ENCODE data around the gene NR3C1. TPM values are rescaled to one million over a fixed set of nuclear protein-coding genes. Genes with fewer than 3 reads are reported as not detected.
A peak's percentile ranks its signal among the peaks of the same experiment; 100 is the strongest.

The NR3C1 gene
- total and polyA plus RNA-seq, 2 of the 4 experiments (the other 2 are of a cell fraction): 13.7 to 77.4 TPM

- Histone ChIP-seq H3K56ac (ENCODE audit: extremely low read depth, insufficient read depth, low read length) (no peak overlapping the region), H3K4me1 (ENCODE audit: control insufficient read depth, insufficient read depth, low read length) (peaks cover 8% of the 10 kb centered on the region), H2AK5ac (ENCODE audit: low read depth, low read length) (no peak overlapping the region), H2AFZ (replicated peaks; ENCODE audit: low read length, poor library complexity) (no peak overlapping the region), H3K4me2 (ENCODE audit: low read depth, low read length) (peak overlapping the region; percentile 29; the same call in 1 of the 2 replicates), H3K27ac (ENCODE audit: insufficient read depth, low read length) (no peak overlapping the region), H4K91ac (ENCODE audit: insufficient read depth, low read depth, low read length) (no peak overlapping the region), H3K4ac (ENCODE audit: low read depth, low read length) (no peak overlapping the region), H2AK9ac (replicated peaks; ENCODE audit: low read depth, low read length, poor library complexity) (no peak overlapping the region), H3K9me1 (ENCODE audit: insufficient read depth, low read length) (peaks cover 15% of the 10 kb centered on the region), H3K36me3 (ENCODE audit: control insufficient read depth, insufficient read depth, low read length) (no peaks in the 10 kb centered on the region; the same call in none of the 2 replicates), H2BK120ac (ENCODE audit: low read depth, low read length) (no peak overlapping the region), H3K4me3 (ENCODE audit: insufficient read depth, low read depth, low read length) (no peak overlapping the region), H3K79me1 (ENCODE audit: low read depth in 1 of 2, low read length in 2 of 2) (peaks cover 19 to 71% of the 10 kb centered on the region in 2 experiments), H2BK5ac (ENCODE audit: low read depth, low read length, poor library complexity, severe bottlenecking) (no peak overlapping the region), H3K9me3 (ENCODE audit: control insufficient read depth, insufficient read depth, low read length) (no peaks in the 10 kb centered on the region), H3K14ac (replicated peaks; ENCODE audit: low read depth, low read length) (no peak overlapping the region), H4K20me1 (ENCODE audit: insufficient read depth, low read length) (peaks cover 33% of the 10 kb centered on the region; the same call in 1 of the 2 replicates), H3K18ac (ENCODE audit: low read depth, low read length) (peak overlapping the region; percentile 61; the same call in 1 of the 2 replicates), H3K9ac (ENCODE audit: low read depth, low read length) (no peak overlapping the region), H3K23ac (ENCODE audit: low read depth, low read length) (no peak overlapping the region), H2BK15ac (ENCODE audit: low read depth, low read length) (no peak overlapping the region), H2BK20ac (ENCODE audit: low read depth, low read length) (no peak overlapping the region), H3K27me3 (ENCODE audit: control insufficient read depth, insufficient read depth, low read length) (no peaks in the 10 kb centered on the region), H4K8ac (ENCODE audit: low read depth in 2 of 2, low read length in 2 of 2) (no peak overlapping the region), H4K5ac (ENCODE audit: low read depth, low read length) (no peak overlapping the region)
- DNase-seq (peak; percentile 84), ATAC-seq (ENCODE audit: low read depth) (no peak)
- in situ Hi-C loops (cut with MboI; ENCODE audit: low sequenced_read_pairs): no loop called here
- TF ChIP-seq USF2 (IDR thresholded peaks at IDR 0.05; ENCODE audit: low read depth, low read length) (peak; percentile 71), CEBPB (IDR thresholded peaks at IDR 0.05; ENCODE audit: low read depth, low read length) (peak; percentile 98), NFE2L2 (IDR thresholded peaks at IDR 0.05; ENCODE audit: low read depth, low read length) (no peak), FOS (IDR thresholded peaks at IDR 0.05; ENCODE audit: low read depth, low read length) (peak; percentile 65)
- POLR2A ChIA-PET (ENCODE audit: unreplicated experiment): no interaction called here
- intact Hi-C loops (cut with micrococcal nuclease): loop anchor here (2.0 kb wide), 1 partner anchor 13 kb away; no protein-coding TSS in a partner anchor
- CTCF ChIA-PET: interaction anchor here (0.6 kb wide), 1 partner anchor 13 kb away, joined by 3 read pairs; no protein-coding TSS in a partner anchor
- dilution Hi-C loops (cut with HindIII; ENCODE audit: low sequenced_read_pairs, unreplicated experiment): no loop called here
- WGBS, 2 experiments (ENCODE audit: extremely low coverage in 2 of 2, insufficient read length in 1 of 2): no CpG with 5 or more reads among the region's 4 CpGs
- BruUV-seq (replicated peaks): no TSS peak
Observed at GRCh38 chr5:143341807-143342570, 61.5 kb downstream of the NR3C1 start.
